Gastroesophageal sphincter (tissue), 4 donors: Measurements from ENCODE around the gene UTP25. TPM values are rescaled to one million over a fixed set of nuclear protein-coding genes. Genes with fewer than 3 reads are reported as not detected.

Experiments used
- ATAC-seq: fragments of 150-250 bp; one replicate; pipeline ENCODE4 v1.9.1; 2016; ENCODE audit warnings: mild to moderate bottlenecking, moderate library complexity
- H3K27ac ChIP-seq, 4 donors: fragments of 200-600 bp; sonication (generic) in 3 of 4; 1 replicate in 3 of 4; 2 replicates in 1 of 4; pipeline ENCODE4 v1.5.1; 2016 to 2019
- H3K27me3 ChIP-seq: fragments of 200-600 bp; sonication (generic); one replicate; pipeline ENCODE4 v1.5.1; 2019
- H3K36me3 ChIP-seq, 2 donors: fragments of 200-600 bp; sonication (generic); one replicate each; pipeline ENCODE4 v1.5.1; 2019; ENCODE audit warnings: control low read depth in 1 of 2
- H3K4me1 ChIP-seq, 3 donors: fragments of 200-600 bp; sonication (generic); 1 replicate in 2 of 3; 2 replicates in 1 of 3; pipeline ENCODE4 v1.5.1; 2016 to 2019; ENCODE audit warnings: control low read depth in 2 of 3
- H3K4me3 ChIP-seq, 2 donors: fragments of 200-600 bp; sonication (generic); one replicate each; pipeline ENCODE4 v1.5.1; 2019; ENCODE audit warnings: mild to moderate bottlenecking in 1 of 2, moderate library complexity in 1 of 2
- H3K9me3 ChIP-seq, 3 donors: fragments of 200-600 bp; sonication (generic); one replicate each; pipeline ENCODE4 v1.5.1; 2017 to 2019; ENCODE audit warnings: control low read depth in 2 of 3
- CTCF ChIP-seq, 4 experiments: fragments of 200-600 bp in 2 of 4; fragments of 450-650 bp in 2 of 4; sonication (generic) in 1 of 4; IDR thresholded peaks; one replicate each; pipeline ENCODE4 v1.5.1; 2017 to 2019; ENCODE audit warnings: antibody characterized with exemption in 4 of 4, mild to moderate bottlenecking in 2 of 4, moderate library complexity in 2 of 4
- EP300 ChIP-seq: sonication (generic); formaldehyde crosslinking; IDR thresholded peaks from one replicate; pipeline ENCODE4 v1.6.1; 2017; ENCODE audit warnings: antibody characterized with exemption, mild to moderate bottlenecking
- POLR2A ChIP-seq, 2 donors: fragments of 450-650 bp; IDR thresholded peaks; one replicate each; pipeline ENCODE4 v1.6.1; 2017; ENCODE audit warnings: antibody characterized with exemption in 2 of 2, mild to moderate bottlenecking in 2 of 2, moderate library complexity in 1 of 2
- POLR2AphosphoS5 ChIP-seq: sonication (generic); formaldehyde crosslinking; IDR thresholded peaks from one replicate; pipeline ENCODE4 v1.6.1; 2017; ENCODE audit warnings: antibody characterized with exemption
- WGBS, 2 donors: methylation state at CpG; one replicate each; pipeline ENCODE4 v1.1.5; 2018; ENCODE audit warnings: low coverage in 1 of 2; 5-methylcytosine and 5-hydroxymethylcytosine counted together
- total RNA-seq, 4 donors: library from RNA; depleted of rRNA; stranded (reverse); fragments of >200 nt; gene quantifications; one replicate each; pipeline ENCODE4 v1.1.0, GENCODE V29; 2016

UTP25 gene
- total RNA-seq, 4 donors from 2014 or later: 4.5 to 8.7 (median 8.0) TPM

DNA sequence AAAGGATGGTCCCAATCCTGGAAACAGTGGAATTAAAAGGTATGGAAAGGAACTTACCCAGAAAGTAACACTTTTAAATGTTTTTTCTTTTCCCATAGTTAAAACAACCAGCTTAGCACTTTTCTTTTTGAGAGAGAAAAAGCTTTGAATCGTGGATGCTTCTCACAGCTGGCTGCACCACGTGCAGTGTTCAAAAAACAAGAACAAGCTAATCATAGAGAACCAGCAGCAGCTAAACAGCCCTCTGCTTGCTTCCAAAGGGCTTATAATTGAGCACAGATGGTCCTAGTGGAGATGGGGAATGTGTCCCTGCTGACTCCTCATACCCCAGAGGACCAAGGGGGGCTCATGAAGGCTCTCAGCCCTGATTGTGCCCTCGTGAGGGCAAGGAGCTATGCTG lies 26.4 kb downstream of the UTP25 start:
- peaks cover 0 to 58% of the 10 kb centered on the region in 2 donors for H3K36me3 ChIP-seq
- no peaks in the 10 kb centered on the region for H3K4me1 ChIP-seq
- H3K27ac ChIP-seq: no peak overlapping the region
- H3K4me3 ChIP-seq: no peak overlapping the region
- no peaks in the 10 kb centered on the region for H3K27me3 ChIP-seq
- ATAC-seq: no peak
- 81 to 100% methylated on average over 2 to 3 of the region's 3 CpGs for WGBS, 2 donors
- no peak for TF ChIP-seq POLR2A (IDR thresholded peaks at IDR 0.05)
- TF ChIP-seq CTCF (IDR thresholded peaks at IDR 0.05): no peak
- no peak for TF ChIP-seq EP300
- TF ChIP-seq POLR2AphosphoS5: no peak
- H3K9me3 ChIP-seq: no peaks in the 10 kb centered on the region

GRCh38 chr1:209855006-209855405 lies 27.2 kb downstream of the UTP25 start:
- TF ChIP-seq POLR2A (IDR thresholded peaks at IDR 0.05) (no peak), POLR2AphosphoS5 (no peak), EP300 (no peak), CTCF (IDR thresholded peaks at IDR 0.05) (no peak)
- H3K27ac ChIP-seq: no peak overlapping the region
- ATAC-seq: no peak
- no peaks in the 10 kb centered on the region for H3K9me3 ChIP-seq
- no peaks in the 10 kb centered on the region for H3K27me3 ChIP-seq
- no peak overlapping the region for H3K4me3 ChIP-seq
- peaks cover 0 to 50% of the 10 kb centered on the region in 2 donors for H3K36me3 ChIP-seq
- WGBS, 2 donors: 35 to 83% methylated on average over 4 to 6 of the region's 8 CpGs
- H3K4me1 ChIP-seq: no peaks in the 10 kb centered on the region

DNA sequence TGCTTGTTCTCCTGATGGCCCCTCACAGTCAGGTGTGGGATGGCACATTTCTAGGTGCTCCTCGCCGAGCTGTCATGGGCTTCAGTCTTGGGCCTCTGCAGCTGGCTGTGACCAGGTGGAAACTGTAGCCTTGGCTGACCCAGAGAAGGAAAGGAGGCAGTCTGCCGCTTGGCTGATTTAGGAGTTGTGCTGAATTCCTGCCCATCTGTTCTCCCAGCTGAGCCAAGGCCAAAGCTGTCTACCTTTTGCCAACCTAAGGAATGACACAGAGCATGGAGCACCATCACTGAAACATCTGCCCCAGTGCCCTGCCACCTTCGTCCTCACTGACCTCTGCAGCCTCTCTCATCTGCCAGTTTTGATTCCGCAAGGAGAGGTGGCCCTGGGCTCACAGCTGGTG lies 27.9 kb downstream of the UTP25 start:
- no peak overlapping the region for H3K4me3 ChIP-seq
- 80 to 88% methylated on average over 1 to 3 of the region's 5 CpGs for WGBS, 2 donors
- ATAC-seq: no peak
- no peaks in the 10 kb centered on the region for H3K4me1 ChIP-seq
- TF ChIP-seq CTCF (IDR thresholded peaks at IDR 0.05) (no peak), POLR2AphosphoS5 (no peak), EP300 (no peak), POLR2A (IDR thresholded peaks at IDR 0.05) (no peak)
- H3K27me3 ChIP-seq: no peaks in the 10 kb centered on the region
- no peaks in the 10 kb centered on the region for H3K9me3 ChIP-seq
- no peak overlapping the region for H3K27ac ChIP-seq
- peaks cover 0 to 43% of the 10 kb centered on the region in 2 donors for H3K36me3 ChIP-seq

- peaks cover 8% of the 10 kb centered on the region for H3K27me3 ChIP-seq
- no peak for ATAC-seq
- no peak overlapping the region for H3K4me3 ChIP-seq
- no peak for TF ChIP-seq CTCF (IDR thresholded peaks at IDR 0.05)
- TF ChIP-seq POLR2A (IDR thresholded peaks at IDR 0.05): no peak
- TF ChIP-seq EP300: no peak
- no peak for TF ChIP-seq POLR2AphosphoS5
- peaks cover 0 to 13% of the 10 kb centered on the region in 2 donors for H3K36me3 ChIP-seq
- no peaks in the 10 kb centered on the region for H3K9me3 ChIP-seq
- H3K4me1 ChIP-seq: peaks cover 0 to 4% (median 0%) of the 10 kb centered on the region in 3 donors
- no CpG with 5 or more reads among the region's 41 CpGs for WGBS, 2 donors
- H3K27ac ChIP-seq: no peak overlapping the region
Observed at GRCh38 chr1:209858561-209859103, 30.9 kb downstream of the UTP25 start.

DNA sequence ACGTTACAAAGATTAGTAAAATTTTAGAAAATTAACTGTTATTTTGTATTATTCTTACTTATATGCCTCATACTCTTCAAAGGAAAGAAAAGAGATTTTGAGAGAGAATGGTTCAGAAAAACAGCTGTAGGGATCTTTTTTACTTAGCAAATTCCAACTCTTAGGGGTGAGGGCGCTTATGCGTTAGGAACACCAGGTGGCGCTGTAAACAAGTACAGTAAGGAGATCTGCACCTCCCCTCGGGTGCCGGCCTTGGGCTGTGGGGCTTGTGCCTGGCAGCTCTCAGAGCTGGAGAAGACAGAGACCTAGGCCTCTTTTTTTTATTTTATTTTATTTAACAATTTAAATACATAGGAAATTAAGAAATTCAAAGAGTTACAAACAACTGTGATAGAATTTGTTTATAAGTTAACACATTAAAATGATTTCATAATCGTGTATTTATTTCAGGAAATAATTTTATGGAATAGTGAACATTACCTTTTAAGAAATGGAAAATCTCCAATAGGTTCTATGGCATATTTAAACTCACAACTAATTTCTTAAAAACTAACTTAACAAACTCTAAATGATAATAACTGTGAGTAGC lies 32.6 kb downstream of the UTP25 start:
- peak; percentile 65 for ATAC-seq

More for the DNA sequence above, 32.6 kb downstream of the UTP25 start:
- TF ChIP-seq CTCF (IDR thresholded peaks at IDR 0.05): peak; percentile 56 to 84 (median 66)
- no peak for TF ChIP-seq EP300
- no peaks in the 10 kb centered on the region for H3K36me3 ChIP-seq
- H3K4me1 ChIP-seq: peaks cover 0 to 10% (median 0%) of the 10 kb centered on the region in 3 donors
- 10 to 18% methylated on average over 6 to 7 of the region's 7 CpGs for WGBS, 2 donors
- H3K4me3 ChIP-seq: no peak overlapping the region
- H3K27ac ChIP-seq: no peak overlapping the region
- H3K27me3 ChIP-seq: peaks cover 8% of the 10 kb centered on the region
- H3K9me3 ChIP-seq: no peaks in the 10 kb centered on the region
